Measurements from ENCODE around the gene PRR5L.

The PRR5L gene

DNA sequence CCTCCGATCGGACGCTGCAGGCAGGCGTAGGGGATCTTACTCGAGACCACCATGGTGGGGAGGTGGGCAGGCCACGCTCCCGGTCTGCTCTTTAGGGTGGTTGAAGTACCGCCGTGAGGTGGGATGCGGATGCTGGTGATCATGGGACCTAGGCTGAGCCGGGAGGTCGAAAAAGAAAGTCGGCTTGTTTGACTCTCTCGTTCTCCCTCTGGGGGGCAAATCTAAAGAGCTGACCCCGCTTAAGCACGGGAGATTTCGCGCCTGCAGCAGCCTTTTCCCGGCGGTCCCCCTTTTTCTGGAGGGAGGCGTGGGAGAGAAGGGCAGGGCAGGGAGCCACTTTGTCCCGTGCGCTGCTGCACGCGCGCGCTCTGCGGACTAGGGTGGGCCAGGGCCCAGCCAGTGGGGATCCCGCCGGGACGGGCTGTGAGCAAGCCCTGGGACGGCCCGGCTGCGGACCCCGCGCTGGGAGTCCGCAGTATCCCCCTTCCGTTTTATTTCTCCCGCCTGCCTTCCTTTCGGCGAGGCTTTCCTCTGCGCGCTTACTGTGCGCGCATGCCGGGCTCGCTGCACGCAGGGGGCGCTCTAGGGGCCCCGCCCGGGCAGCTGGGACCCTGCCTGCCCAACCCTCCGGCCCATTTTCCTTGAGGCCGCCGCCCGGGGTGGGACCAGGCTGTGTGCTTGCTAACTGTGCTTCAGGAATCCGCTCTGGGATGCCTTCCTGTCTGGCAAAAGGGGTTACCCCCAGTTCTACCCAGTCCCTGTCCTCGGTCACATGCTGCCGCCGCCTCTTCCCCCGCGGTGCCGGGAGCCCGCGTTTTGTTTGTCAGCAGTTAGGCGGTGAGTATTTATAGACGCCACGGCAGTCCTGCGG is 81.0 kb downstream of the PRR5L start:
- peak; percentile 40 for DNase-seq
- in situ Hi-C loops (cut with HindIII; ENCODE audit: low pct_ligation_motif_present, low sequenced_read_pairs) = no loop called here
- peaks cover 3% of the 10 kb centered on the region for H3K36me3 ChIP-seq (replicated peaks)
- H3K4me3 ChIP-seq (ENCODE audit: low read depth, low read length) = peak overlapping the region; percentile 91
- TF ChIP-seq, protein P1, sequence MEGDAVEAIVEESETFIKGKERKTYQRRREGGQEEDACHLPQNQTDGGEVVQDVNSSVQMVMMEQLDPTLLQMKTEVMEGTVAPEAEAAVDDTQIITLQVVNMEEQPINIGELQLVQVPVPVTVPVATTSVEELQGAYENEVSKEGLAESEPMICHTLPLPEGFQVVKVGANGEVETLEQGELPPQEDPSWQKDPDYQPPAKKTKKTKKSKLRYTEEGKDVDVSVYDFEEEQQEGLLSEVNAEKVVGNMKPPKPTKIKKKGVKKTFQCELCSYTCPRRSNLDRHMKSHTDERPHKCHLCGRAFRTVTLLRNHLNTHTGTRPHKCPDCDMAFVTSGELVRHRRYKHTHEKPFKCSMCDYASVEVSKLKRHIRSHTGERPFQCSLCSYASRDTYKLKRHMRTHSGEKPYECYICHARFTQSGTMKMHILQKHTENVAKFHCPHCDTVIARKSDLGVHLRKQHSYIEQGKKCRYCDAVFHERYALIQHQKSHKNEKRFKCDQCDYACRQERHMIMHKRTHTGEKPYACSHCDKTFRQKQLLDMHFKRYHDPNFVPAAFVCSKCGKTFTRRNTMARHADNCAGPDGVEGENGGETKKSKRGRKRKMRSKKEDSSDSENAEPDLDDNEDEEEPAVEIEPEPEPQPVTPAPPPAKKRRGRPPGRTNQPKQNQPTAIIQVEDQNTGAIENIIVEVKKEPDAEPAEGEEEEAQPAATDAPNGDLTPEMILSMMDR (IDR thresholded peaks at IDR 0.05; ENCODE audit: low read depth, low read length, missing control alignments) = peak; percentile 73
- peak overlapping the region; percentile 34 for H3K27ac ChIP-seq
- no peaks in the 10 kb centered on the region for H3K27me3 ChIP-seq (replicated peaks)

DNA sequence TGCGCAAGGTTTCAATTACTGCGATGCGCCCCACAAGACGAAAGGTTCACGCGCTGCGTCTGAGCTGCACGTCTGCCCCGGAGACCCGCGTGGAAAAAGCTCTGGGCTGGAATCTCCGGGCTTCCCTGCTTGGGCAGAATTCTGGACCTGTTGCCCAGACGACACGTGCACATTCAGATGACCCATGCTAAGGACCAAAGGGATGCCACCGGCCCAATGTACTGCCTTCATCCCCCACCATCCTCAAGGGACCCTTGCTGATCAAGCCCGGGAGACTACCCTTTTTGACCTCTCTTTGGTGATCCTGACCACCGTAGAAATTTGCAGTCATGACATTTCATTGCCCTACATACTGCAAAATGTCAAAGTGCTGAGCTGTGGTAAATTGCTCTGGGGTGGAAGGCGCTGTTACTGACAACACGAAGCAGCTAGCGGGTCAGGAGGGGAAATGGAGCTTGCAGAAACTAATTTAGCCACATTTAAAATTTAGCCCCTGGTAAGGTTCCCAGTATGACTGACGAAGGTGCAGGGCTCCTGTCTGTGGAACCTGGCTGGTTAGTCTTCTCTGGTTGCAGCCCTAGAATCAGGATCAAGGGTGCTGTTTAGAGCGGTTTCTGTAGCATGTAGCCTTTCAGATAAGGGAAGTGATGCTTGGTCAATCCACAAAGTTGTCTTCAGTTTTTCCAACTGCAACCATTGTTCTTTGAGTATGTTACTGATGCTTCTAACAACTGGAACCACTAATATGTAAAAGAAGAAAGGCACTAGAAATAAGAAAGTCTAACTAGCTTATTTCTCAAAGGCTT is 81.9 kb downstream of the PRR5L start:
- H3K27ac ChIP-seq = no peak overlapping the region
- H3K27me3 ChIP-seq (replicated peaks) = no peaks in the 10 kb centered on the region
- no peak for DNase-seq
- H3K4me3 ChIP-seq (ENCODE audit: low read depth, low read length) = peak overlapping the region; percentile 91
- TF ChIP-seq, protein P1 (IDR thresholded peaks at IDR 0.05; ENCODE audit: low read depth, low read length, missing control alignments) = no peak
- peaks cover 3% of the 10 kb centered on the region for H3K36me3 ChIP-seq (replicated peaks)
- in situ Hi-C loops (cut with HindIII; ENCODE audit: low pct_ligation_motif_present, low sequenced_read_pairs) = no loop called here

DNA sequence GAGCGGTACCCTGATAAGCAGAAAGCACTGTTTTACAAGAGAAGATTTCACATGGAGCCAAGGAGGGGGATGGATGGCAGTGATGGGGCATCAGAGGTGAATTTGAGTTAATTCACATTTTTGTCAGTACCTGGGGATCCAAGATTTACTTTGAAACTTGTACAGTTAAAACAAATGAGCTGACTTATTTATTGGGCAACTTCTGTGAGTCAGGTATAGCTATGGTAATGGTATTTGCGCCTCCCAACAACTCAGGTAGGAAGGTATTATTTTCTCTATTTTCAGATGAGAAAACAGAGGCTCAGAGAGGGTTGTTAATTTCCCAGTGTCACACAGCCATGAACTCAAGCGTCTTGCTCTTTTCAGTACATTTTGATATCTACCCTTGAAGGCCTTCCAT is 83.6 kb downstream of the PRR5L start:
- H3K27ac ChIP-seq = no peak overlapping the region
- DNase-seq = no peak
- H3K27me3 ChIP-seq (replicated peaks) = no peaks in the 10 kb centered on the region
- peaks cover 3% of the 10 kb centered on the region for H3K36me3 ChIP-seq (replicated peaks)
- no peak overlapping the region for H3K4me3 ChIP-seq (ENCODE audit: low read depth, low read length)
- TF ChIP-seq, protein P1 (IDR thresholded peaks at IDR 0.05; ENCODE audit: low read depth, low read length, missing control alignments) = no peak
- in situ Hi-C loops (cut with HindIII; ENCODE audit: low pct_ligation_motif_present, low sequenced_read_pairs) = no loop called here

DNA sequence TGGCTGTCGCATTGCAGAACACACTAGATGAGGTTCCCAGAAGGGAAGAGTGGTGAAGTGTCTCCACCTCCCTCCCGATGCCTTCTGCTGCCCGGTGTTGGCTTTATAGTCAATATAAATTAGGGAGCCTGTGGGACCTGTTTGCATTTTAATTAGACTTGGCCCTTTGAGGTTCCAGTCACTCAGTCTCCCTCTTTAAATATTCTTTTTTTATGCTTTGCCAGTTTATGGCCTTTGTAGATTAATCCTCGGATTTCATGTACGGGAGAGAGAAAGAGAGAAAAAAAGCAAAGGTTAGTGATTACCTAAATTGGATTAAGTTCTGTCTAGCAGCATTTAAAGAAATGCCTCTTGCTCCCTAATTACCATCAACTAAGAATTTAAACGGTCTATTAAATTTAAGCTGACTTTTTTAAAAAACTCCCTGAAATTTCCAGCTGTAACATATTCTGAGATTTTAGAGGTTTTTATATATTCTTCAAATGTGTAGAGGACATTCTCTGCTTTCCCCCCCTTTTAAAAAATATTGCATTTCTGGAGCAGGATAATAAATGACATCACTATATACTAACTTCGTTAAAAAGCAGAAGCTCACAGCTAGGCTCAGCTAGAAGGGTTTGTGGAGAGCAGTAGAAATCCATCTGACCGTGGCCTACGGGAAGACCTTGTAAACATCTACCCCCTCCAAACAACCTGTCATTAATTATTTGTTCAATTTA is 84.4 kb downstream of the PRR5L start:
- DNase-seq = no peak
- in situ Hi-C loops (cut with HindIII; ENCODE audit: low pct_ligation_motif_present, low sequenced_read_pairs) = no loop called here
- no peak overlapping the region for H3K27ac ChIP-seq
- TF ChIP-seq, protein P1 (IDR thresholded peaks at IDR 0.05; ENCODE audit: low read depth, low read length, missing control alignments) = no peak
- no peak overlapping the region for H3K4me3 ChIP-seq (ENCODE audit: low read depth, low read length)
- peaks cover 3% of the 10 kb centered on the region for H3K36me3 ChIP-seq (replicated peaks)
- no peaks in the 10 kb centered on the region for H3K27me3 ChIP-seq (replicated peaks)

DNA sequence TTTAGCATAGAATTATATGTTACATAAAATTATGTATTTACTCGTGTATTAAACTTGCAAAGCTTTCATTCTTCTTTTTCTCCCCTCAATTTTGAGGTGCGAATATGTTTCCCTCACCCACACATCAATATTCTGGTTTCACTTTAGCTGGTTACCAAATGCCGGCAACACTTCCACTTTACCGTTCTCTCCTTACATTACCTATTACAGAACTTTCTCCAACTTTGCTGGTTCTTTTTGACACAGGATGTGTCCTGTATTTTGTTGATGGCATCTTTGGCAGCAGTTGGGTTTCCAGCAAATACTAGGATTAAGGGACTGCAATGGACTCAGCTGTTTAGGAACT is 84.9 kb downstream of the PRR5L start:
- Histone ChIP-seq H3K27me3 (replicated peaks) (no peaks in the 10 kb centered on the region), H3K27ac (no peak overlapping the region), H3K36me3 (replicated peaks) (peaks cover 3% of the 10 kb centered on the region), H3K4me3 (ENCODE audit: low read depth, low read length) (no peak overlapping the region)
- in situ Hi-C loops (cut with HindIII; ENCODE audit: low pct_ligation_motif_present, low sequenced_read_pairs) = no loop called here
- TF ChIP-seq, protein P1 (IDR thresholded peaks at IDR 0.05; ENCODE audit: low read depth, low read length, missing control alignments) = no peak
- no peak for DNase-seq

Data from brain microvascular endothelial cell (primary cell).